Activated T-cell treated with anti-CD3 and anti-CD28 coated beads, Interleukin-2, amount 50 U/mL, for 4 hours (primary cell): ENCODE data around the gene FBXO2. TPM values are rescaled to one million over a fixed set of nuclear protein-coding genes. Genes with fewer than 3 reads are reported as not detected.
"Not testable (repeated sequence)": the region's sequence is repeated elsewhere in the genome, so short reads cannot be mapped to it uniquely, and the experiment has no call there.

ENCODE experiments used
- ATAC-seq, 2 donors: fragments of 200-7000 bp; cut with Tn5 transposase; one replicate each; pipeline ENCODE4 v1.10.0; 2021
- DNase-seq: peaks from one replicate; pipeline ENCODE4 v3.0.0-alpha.2; 2020
- H3K27me3 Mint-ChIP-seq: one replicate; pipeline ENCODE4 v1.8.0; 2021; ENCODE audit warnings: low read depth, mixed read lengths
- H3K36me3 Mint-ChIP-seq: one replicate; pipeline ENCODE4 v1.8.0; 2022; ENCODE audit warnings: mixed read lengths; ENCODE audit not compliant: insufficient read depth
- H3K4me1 Mint-ChIP-seq: one replicate; pipeline ENCODE4 v1.8.0; 2021; ENCODE audit warnings: low read depth, mixed read lengths
- H3K4me3 Mint-ChIP-seq: one replicate; pipeline ENCODE4 v1.8.0; 2021; ENCODE audit warnings: mild to moderate bottlenecking, moderate library complexity, mixed read lengths
- H3K9me3 Mint-ChIP-seq: one replicate; pipeline ENCODE4 v1.8.0; 2021; ENCODE audit warnings: mixed read lengths
- total RNA-seq, 3 donors: library from RNA; stranded (reverse); gene quantifications; one replicate each; pipeline ENCODE4 v1.2.1, GENCODE V29; 2021

FBXO2 gene
- total RNA-seq, 3 donors from 2014 or later = 0.81 to 1.8 (median 1.7) TPM

GRCh38 chr1:11615090-11615489, 39.1 kb downstream of the FBXO2 start:
- H3K4me1 Mint-ChIP-seq = no peaks in the 10 kb centered on the region
- no peak for ATAC-seq
- no peaks in the 10 kb centered on the region for H3K36me3 Mint-ChIP-seq
- no peak overlapping the region for H3K4me3 Mint-ChIP-seq
- H3K9me3 Mint-ChIP-seq = no peaks in the 10 kb centered on the region
- H3K27me3 Mint-ChIP-seq = peaks cover 4% of the 10 kb centered on the region
- DNase-seq = no peak

- no peaks in the 10 kb centered on the region for H3K4me1 Mint-ChIP-seq
- peaks cover 4% of the 10 kb centered on the region for H3K27me3 Mint-ChIP-seq
- no peak overlapping the region for H3K4me3 Mint-ChIP-seq
- no peak for ATAC-seq
- no peak for DNase-seq
- no peaks in the 10 kb centered on the region for H3K9me3 Mint-ChIP-seq
- H3K36me3 Mint-ChIP-seq = no peaks in the 10 kb centered on the region
These were observed 40.9 kb downstream of the FBXO2 start for GRCh38 chr1:11613347-11613746.

GRCh38 chr1:11611638-11612327, 42.4 kb downstream of the FBXO2 start:
- no peak overlapping the region for H3K4me3 Mint-ChIP-seq
- ATAC-seq = no peak
- H3K27me3 Mint-ChIP-seq = no peaks in the 10 kb centered on the region
- no peaks in the 10 kb centered on the region for H3K4me1 Mint-ChIP-seq
- no peak for DNase-seq
- H3K36me3 Mint-ChIP-seq = no peaks in the 10 kb centered on the region
- no peaks in the 10 kb centered on the region for H3K9me3 Mint-ChIP-seq

- no peaks in the 10 kb centered on the region for H3K9me3 Mint-ChIP-seq
- DNase-seq (no peak), ATAC-seq (no peak)
- H3K27me3 Mint-ChIP-seq = no peaks in the 10 kb centered on the region
- no peaks in the 10 kb centered on the region for H3K4me1 Mint-ChIP-seq
- no peak overlapping the region for H3K4me3 Mint-ChIP-seq
- H3K36me3 Mint-ChIP-seq = no peaks in the 10 kb centered on the region
These were observed 43.5 kb downstream of the FBXO2 start for GRCh38 chr1:11610629-11611180.

GRCh38 chr1:11609378-11609777, 44.9 kb downstream of the FBXO2 start:
- not testable (repeated sequence) for H3K4me3 Mint-ChIP-seq, DNase-seq, H3K4me1 Mint-ChIP-seq, H3K36me3 Mint-ChIP-seq, ATAC-seq, H3K27me3 Mint-ChIP-seq, H3K9me3 Mint-ChIP-seq

- not testable (repeated sequence) for DNase-seq, H3K9me3 Mint-ChIP-seq, H3K4me3 Mint-ChIP-seq, H3K27me3 Mint-ChIP-seq, H3K36me3 Mint-ChIP-seq, ATAC-seq, H3K4me1 Mint-ChIP-seq
These were observed 45.6 kb downstream of the FBXO2 start for GRCh38 chr1:11608596-11609130.

GRCh38 chr1:11606775-11607174, 47.5 kb downstream of the FBXO2 start:
- no peaks in the 10 kb centered on the region for H3K4me1 Mint-ChIP-seq
- no peak for DNase-seq
- no peaks in the 10 kb centered on the region for H3K36me3 Mint-ChIP-seq
- ATAC-seq = no peak
- no peak overlapping the region for H3K4me3 Mint-ChIP-seq
- peaks cover 9% of the 10 kb centered on the region for H3K27me3 Mint-ChIP-seq
- H3K9me3 Mint-ChIP-seq = no peaks in the 10 kb centered on the region

GRCh38 chr1:11602981-11603380, 51.2 kb downstream of the FBXO2 start:
- peaks cover 9% of the 10 kb centered on the region for H3K27me3 Mint-ChIP-seq
- no peaks in the 10 kb centered on the region for H3K36me3 Mint-ChIP-seq
- DNase-seq = no peak
- ATAC-seq = no peak
- no peaks in the 10 kb centered on the region for H3K9me3 Mint-ChIP-seq
- H3K4me3 Mint-ChIP-seq = no peak overlapping the region
- H3K4me1 Mint-ChIP-seq = no peaks in the 10 kb centered on the region

GRCh38 chr1:11602424-11602823, 51.8 kb downstream of the FBXO2 start:
- Mint-ChIP-seq H3K36me3 (no peaks in the 10 kb centered on the region), H3K4me1 (no peaks in the 10 kb centered on the region), H3K4me3 (no peak overlapping the region), H3K27me3 (peaks cover 9% of the 10 kb centered on the region), H3K9me3 (no peaks in the 10 kb centered on the region)
- ATAC-seq (no peak), DNase-seq (no peak)

GRCh38 chr1:11600836-11601235, 53.4 kb downstream of the FBXO2 start:
- DNase-seq = no peak
- Mint-ChIP-seq H3K36me3 (no peaks in the 10 kb centered on the region), H3K4me1 (no peaks in the 10 kb centered on the region), H3K9me3 (no peaks in the 10 kb centered on the region), H3K4me3 (no peak overlapping the region), H3K27me3 (peaks cover 20% of the 10 kb centered on the region)
- no peak for ATAC-seq

GRCh38 chr1:11599891-11600576, 54.2 kb downstream of the FBXO2 start:
- ATAC-seq (no peak), DNase-seq (no peak)
- H3K27me3 Mint-ChIP-seq = peaks cover 20% of the 10 kb centered on the region
- no peak overlapping the region for H3K4me3 Mint-ChIP-seq
- no peaks in the 10 kb centered on the region for H3K9me3 Mint-ChIP-seq
- no peaks in the 10 kb centered on the region for H3K4me1 Mint-ChIP-seq
- H3K36me3 Mint-ChIP-seq = no peaks in the 10 kb centered on the region

- peaks cover 24% of the 10 kb centered on the region for H3K27me3 Mint-ChIP-seq
These were observed 55.8 kb downstream of the FBXO2 start for GRCh38 chr1:11598461-11598860.

More at GRCh38 chr1:11598461-11598860, 55.8 kb downstream of the FBXO2 start:
- Mint-ChIP-seq H3K4me1 (no peaks in the 10 kb centered on the region), H3K36me3 (no peaks in the 10 kb centered on the region), H3K9me3 (no peaks in the 10 kb centered on the region), H3K4me3 (no peak overlapping the region)
- no peak for DNase-seq
- no peak for ATAC-seq
